ENCODE results near the gene PAGR1.

PAGR1 gene

GRCh38 chr16:29834079-29834478 is 18.1 kb downstream of the PAGR1 start:
- H3K4me3 ChIP-seq (ENCODE audit: low read depth, low read length) = no peak overlapping the region
- TF ChIP-seq CTCF (IDR thresholded peaks at IDR 0.05; ENCODE audit: insufficient read depth, low read length, missing control alignments) = no peak
- no peak for DNase-seq (ENCODE audit: low read depth, low spot score)
- ChIA-PET POLR2A (no interaction called here), CTCF (interaction anchor here (1.4 to 5.4 kb wide), 3 partner anchors 11 to 50 kb away, joined by 3 to 37 read pairs (median 5); no protein-coding TSS in a partner anchor)

- DNase-seq (ENCODE audit: low read depth, low spot score) = no peak
- CTCF ChIA-PET = interaction anchor here (5.4 kb wide), 1 partner anchor 12 kb away, joined by 37 read pairs; no protein-coding TSS in a partner anchor
- TF ChIP-seq CTCF (IDR thresholded peaks at IDR 0.05; ENCODE audit: insufficient read depth, low read length, missing control alignments) = no peak
- no peak overlapping the region for H3K4me3 ChIP-seq (ENCODE audit: low read depth, low read length)
- POLR2A ChIA-PET = interaction anchor here (0.7 kb wide), 2 partner anchors 13 to 63 kb away, joined by 3 read pairs; partner anchors contain the start of gene SEZ6L2
Observed at GRCh38 chr16:29835926-29836325, 20.0 kb downstream of the PAGR1 start.

GRCh38 chr16:29836623-29837022 is 20.7 kb downstream of the PAGR1 start:
- ChIA-PET POLR2A (no interaction called here), CTCF (interaction anchor here (5.4 kb wide), 1 partner anchor 11 kb away, joined by 37 read pairs; no protein-coding TSS in a partner anchor)
- no peak for DNase-seq (ENCODE audit: low read depth, low spot score)
- H3K4me3 ChIP-seq (ENCODE audit: low read depth, low read length) = no peak overlapping the region
- TF ChIP-seq CTCF (IDR thresholded peaks at IDR 0.05; ENCODE audit: insufficient read depth, low read length, missing control alignments) = no peak

- no peak for DNase-seq (ENCODE audit: low read depth, low spot score)
- no peak for TF ChIP-seq CTCF (IDR thresholded peaks at IDR 0.05; ENCODE audit: insufficient read depth, low read length, missing control alignments)
- ChIA-PET CTCF (interaction anchor here (1.4 to 3.9 kb wide), 3 partner anchors 8 to 11 kb away, joined by 4 to 26 read pairs (median 5); no protein-coding TSS in a partner anchor), POLR2A (interaction anchor here (0.6 kb wide), 1 partner anchor 95 kb away, joined by 3 read pairs; no protein-coding TSS in a partner anchor)
- no peak overlapping the region for H3K4me3 ChIP-seq (ENCODE audit: low read depth, low read length)
Observed at GRCh38 chr16:29837841-29838240, 21.9 kb downstream of the PAGR1 start.

GRCh38 chr16:29839822-29840221 is 23.9 kb downstream of the PAGR1 start:
- ChIA-PET CTCF (interaction anchor here (3.9 kb wide), 1 partner anchor 8 kb away, joined by 26 read pairs; no protein-coding TSS in a partner anchor), POLR2A (no interaction called here)
- H3K4me3 ChIP-seq (ENCODE audit: low read depth, low read length) = no peak overlapping the region
- DNase-seq (ENCODE audit: low read depth, low spot score) = no peak
- TF ChIP-seq CTCF (IDR thresholded peaks at IDR 0.05; ENCODE audit: insufficient read depth, low read length, missing control alignments) = no peak

GRCh38 chr16:29840240-29840639 is 24.3 kb downstream of the PAGR1 start:
- no peak overlapping the region for H3K4me3 ChIP-seq (ENCODE audit: low read depth, low read length)
- ChIA-PET POLR2A (no interaction called here), CTCF (interaction anchor here (3.9 kb wide), 1 partner anchor 8 kb away, joined by 26 read pairs; no protein-coding TSS in a partner anchor)
- TF ChIP-seq CTCF (IDR thresholded peaks at IDR 0.05; ENCODE audit: insufficient read depth, low read length, missing control alignments) = no peak
- no peak for DNase-seq (ENCODE audit: low read depth, low spot score)

Data from AG04449 (cell line).